HUES6 (cell line): ENCODE results near the gene TMEM109.

ENCODE experiments used
- H3K27ac ChIP-seq: 2 replicates; pipeline ENCODE4 v1.7.0; 2013; ENCODE audit warnings: low read depth, mild to moderate bottlenecking, low read length, inconsistent platforms
- H3K27me3 ChIP-seq: 2 replicates; pipeline ENCODE4 v1.6.1; 2013; ENCODE audit warnings: low read length; ENCODE audit not compliant: control insufficient read depth, insufficient read depth
- H3K36me3 ChIP-seq: 2 replicates; pipeline ENCODE4 v1.6.1; 2013; ENCODE audit warnings: low read length; ENCODE audit not compliant: control insufficient read depth, insufficient read depth
- H3K4me1 ChIP-seq: 2 replicates; pipeline ENCODE4 v1.6.1; 2013; ENCODE audit warnings: low read length; ENCODE audit not compliant: control insufficient read depth, insufficient read depth
- H3K4me3 ChIP-seq: 2 replicates; pipeline ENCODE4 v1.5.1; 2013; ENCODE audit warnings: low read depth, low read length
- H3K9ac ChIP-seq: one replicate; pipeline ENCODE4 v1.6.1; 2013; ENCODE audit warnings: mild to moderate bottlenecking, low read length
- H3K9me3 ChIP-seq: 2 replicates; pipeline ENCODE4 v1.6.1; 2013; ENCODE audit warnings: low read depth, low read length; ENCODE audit not compliant: control insufficient read depth, insufficient read depth

TMEM109 gene

DNA sequence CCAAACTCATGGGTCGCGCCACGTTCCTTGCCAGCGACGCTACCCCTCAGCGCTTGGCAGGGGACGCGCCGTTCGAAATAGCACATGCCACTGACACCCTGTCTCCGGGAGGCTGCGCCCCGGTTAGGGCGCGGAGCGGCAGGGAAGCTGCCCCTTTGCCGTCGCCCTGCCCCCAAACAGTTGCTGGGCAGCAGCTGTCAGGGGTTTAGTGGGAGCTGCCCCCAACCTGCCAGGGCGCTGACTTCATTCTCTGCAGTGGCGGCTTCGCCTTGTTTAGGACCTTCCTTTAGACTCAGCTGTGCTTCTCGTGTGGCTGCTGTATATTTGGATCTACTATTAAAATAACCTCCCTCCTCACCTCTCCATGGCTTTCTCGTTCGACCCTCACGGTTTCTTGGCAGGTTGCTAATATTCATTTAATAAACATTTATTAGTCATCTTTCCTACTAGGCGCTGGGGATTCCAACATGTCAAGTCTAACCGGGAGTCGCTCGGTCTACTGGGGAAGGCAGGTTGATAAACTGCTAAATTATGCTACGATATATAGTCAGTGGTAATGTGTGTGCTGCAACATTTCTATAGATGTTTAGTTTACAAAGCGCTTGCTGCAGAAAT is 782 bp downstream of the TMEM109 start:
- H3K4me3 ChIP-seq = peak overlapping the region; percentile 52
- peaks cover under 1% of the 10 kb centered on the region; the same call in 1 of the 2 replicates for H3K36me3 ChIP-seq
- H3K27me3 ChIP-seq = peaks cover 18% of the 10 kb centered on the region
- H3K27ac ChIP-seq = no peak overlapping the region
- H3K9me3 ChIP-seq = no peaks in the 10 kb centered on the region; the same call in 1 of the 2 replicates
- peak overlapping the region; percentile 68 for H3K9ac ChIP-seq
- H3K4me1 ChIP-seq = peaks cover 39% of the 10 kb centered on the region

DNA sequence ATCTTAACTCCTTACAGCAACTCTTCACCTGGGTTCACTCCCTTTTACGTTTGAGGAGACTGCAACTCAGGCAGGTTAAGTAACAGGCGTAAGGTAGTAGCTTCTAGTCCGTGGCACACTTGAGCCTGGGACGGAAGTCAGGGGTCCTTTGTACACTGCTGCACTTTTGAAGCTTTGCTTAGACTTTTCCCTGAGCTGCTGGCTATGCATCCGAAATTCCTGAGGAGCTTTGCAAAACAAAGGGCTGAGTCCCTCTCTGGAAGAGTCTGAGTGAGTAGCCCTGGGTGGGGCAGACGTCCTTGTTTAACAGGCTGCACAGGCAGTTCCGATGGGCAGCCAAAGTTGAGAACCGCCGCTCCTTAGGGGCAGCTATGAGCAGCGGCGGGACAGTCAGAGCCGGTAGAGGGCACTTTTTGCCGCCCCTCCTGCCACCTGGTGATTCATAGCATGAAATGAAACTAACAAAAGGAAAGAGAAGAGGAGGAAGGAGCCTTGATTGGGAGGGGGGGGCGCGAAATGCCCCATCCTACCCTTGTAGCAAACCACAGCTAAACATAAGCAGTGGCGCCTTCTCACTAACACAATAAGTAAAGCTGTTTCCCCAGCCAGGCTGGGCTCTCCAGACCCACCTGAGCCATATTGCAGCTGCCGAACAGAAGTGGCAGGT is 1.4 kb downstream of the TMEM109 start:
- Histone ChIP-seq H3K9ac (peak overlapping the region; percentile 68), H3K36me3 (peaks cover 7% of the 10 kb centered on the region), H3K9me3 (no peaks in the 10 kb centered on the region; the same call in 1 of the 2 replicates), H3K4me1 (peaks cover 39% of the 10 kb centered on the region), H3K27ac (peak overlapping the region; percentile 19; the same call in 1 of the 2 replicates), H3K4me3 (peak overlapping the region; percentile 52), H3K27me3 (peaks cover 12% of the 10 kb centered on the region; the same call in 1 of the 2 replicates)

DNA sequence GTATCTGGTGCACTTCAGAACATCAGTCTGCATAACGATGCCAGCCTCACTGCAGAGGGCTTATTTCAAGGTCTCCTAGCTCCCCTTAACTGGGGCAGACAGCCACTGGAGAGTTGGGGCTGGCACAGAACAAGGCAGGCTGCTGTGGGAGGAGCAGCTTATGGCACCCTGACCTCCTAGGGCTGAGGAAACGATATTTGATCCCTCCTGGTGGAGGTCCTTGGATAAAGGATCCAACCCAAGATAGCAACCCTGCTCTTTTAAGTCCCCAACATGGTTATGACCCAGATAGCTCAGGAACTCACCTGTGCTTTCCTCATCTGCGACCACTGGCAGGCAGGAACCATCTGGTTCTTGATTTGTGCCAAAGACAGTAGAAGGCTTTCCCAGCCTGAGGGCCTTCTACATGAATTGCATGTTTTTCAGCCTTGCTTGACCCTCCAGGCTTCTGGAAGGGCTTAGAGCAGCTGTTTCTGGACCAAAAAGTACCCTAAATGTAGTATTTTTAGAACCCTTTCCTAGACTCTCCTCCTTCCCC is 2.8 kb downstream of the TMEM109 start:
- Histone ChIP-seq H3K27ac (no peak overlapping the region), H3K36me3 (peaks cover 21% of the 10 kb centered on the region), H3K4me3 (no peak overlapping the region), H3K4me1 (peaks cover 39% of the 10 kb centered on the region), H3K27me3 (0 out of 2 replicates have a peak, but pooled peaks cover 3% of the 10 kb centered on the region), H3K9me3 (no peaks in the 10 kb centered on the region; the same call in 1 of the 2 replicates), H3K9ac (no peak overlapping the region)

DNA sequence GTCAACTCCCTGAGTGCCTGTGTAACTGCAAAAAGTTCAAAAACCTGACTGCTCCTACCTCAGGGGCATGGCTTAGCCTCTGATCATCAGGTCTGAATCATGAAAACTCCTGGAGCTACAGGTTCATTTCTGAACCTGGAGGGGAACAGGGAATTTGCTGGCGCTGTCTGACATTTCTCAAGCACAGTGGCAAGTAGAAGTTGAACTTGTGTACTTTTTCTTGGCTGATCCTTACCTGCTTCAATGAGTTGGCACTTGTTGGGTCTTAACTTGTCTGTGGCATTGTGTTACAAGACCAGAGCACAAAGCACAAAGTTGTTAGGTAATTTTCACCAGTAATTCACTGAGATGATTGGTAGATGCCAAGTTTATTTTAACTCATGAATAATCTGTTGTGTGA is 3.3 kb downstream of the TMEM109 start:
- Histone ChIP-seq H3K4me1 (peaks cover 39% of the 10 kb centered on the region), H3K4me3 (no peak overlapping the region), H3K36me3 (peaks cover 22% of the 10 kb centered on the region), H3K27me3 (0 out of 2 replicates have a peak, but pooled peaks cover under 1% of the 10 kb centered on the region), H3K27ac (no peak overlapping the region), H3K9ac (no peak overlapping the region), H3K9me3 (no peaks in the 10 kb centered on the region; the same call in 1 of the 2 replicates)

DNA sequence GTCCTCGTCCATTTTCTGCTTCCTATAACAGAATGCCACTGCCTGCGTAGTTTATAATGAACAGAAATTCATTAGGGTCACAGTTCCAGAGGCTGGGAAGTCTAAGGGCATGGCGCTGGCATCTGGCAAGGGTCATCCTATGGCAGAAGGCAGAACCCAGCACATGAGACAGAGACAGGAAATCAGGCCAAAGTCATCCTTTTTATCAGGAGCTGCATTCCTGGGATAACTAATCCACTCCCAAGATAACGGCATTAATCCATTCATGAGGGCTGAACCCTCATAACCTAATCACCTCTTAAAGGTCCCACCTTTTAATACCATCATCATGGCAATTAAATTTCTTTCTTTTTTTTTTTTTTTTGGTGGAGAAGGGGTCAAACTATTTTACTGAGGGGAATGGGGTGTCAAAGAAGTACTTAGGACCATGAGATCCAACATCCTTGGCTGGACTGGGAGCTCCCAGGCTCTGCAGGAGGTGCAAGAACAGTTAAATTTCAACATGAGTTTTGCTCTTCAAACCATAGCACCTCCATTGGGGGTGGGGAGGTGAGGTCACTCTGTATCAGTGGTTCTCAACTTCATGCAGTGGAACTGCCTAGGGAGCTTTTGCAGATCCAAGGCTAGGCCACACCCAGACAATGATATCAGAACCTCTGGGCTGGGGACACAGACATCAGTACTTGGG is 4.4 kb downstream of the TMEM109 start:
- H3K9ac ChIP-seq = no peak overlapping the region
- H3K4me1 ChIP-seq = peaks cover 30% of the 10 kb centered on the region
- no peaks in the 10 kb centered on the region; the same call in 1 of the 2 replicates for H3K9me3 ChIP-seq
- no peaks in the 10 kb centered on the region for H3K27me3 ChIP-seq
- H3K36me3 ChIP-seq = peaks cover 26% of the 10 kb centered on the region
- no peak overlapping the region for H3K27ac ChIP-seq
- no peak overlapping the region for H3K4me3 ChIP-seq

DNA sequence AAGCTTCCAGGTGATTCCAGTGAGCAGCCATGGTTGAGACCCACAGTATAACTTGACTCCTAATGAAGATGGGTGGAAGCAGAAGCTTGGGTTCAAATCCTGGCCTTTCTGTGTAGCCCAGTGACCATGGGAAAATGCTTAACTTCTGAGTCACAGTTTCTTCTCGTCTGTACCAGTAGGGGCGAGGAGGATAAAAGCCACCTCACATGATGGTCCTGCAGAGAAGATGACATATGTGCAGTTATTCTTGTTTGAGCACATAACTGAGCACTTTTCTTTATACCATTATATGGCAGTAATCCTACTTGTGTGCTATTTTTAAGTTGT is 4.9 kb downstream of the TMEM109 start:
- no peak overlapping the region for H3K4me3 ChIP-seq
- H3K36me3 ChIP-seq = peaks cover 26% of the 10 kb centered on the region
- no peak overlapping the region for H3K27ac ChIP-seq
- no peak overlapping the region for H3K9ac ChIP-seq
- H3K27me3 ChIP-seq = no peaks in the 10 kb centered on the region
- peaks cover 32% of the 10 kb centered on the region for H3K4me1 ChIP-seq
- no peaks in the 10 kb centered on the region; the same call in 1 of the 2 replicates for H3K9me3 ChIP-seq

DNA sequence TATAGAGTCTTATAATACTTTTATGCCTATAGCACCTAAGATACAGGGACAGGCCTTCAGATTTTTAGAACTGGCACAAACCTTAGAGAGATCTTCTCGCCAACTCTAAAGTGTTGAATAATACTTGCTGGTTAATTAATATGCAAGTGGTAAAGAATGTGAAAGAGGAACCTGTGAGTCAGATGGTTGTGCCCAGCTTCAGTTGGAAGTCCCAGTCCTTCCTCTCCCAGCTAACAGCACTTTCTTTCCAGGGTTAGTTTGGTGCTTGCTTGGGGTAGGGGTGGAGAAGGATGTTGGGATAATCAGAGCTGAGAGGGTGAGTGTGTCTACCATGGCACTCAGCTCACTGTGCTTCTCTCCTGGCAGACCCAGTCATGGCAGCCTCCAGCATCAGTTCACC is 5.4 kb downstream of the TMEM109 start:
- Histone ChIP-seq H3K9me3 (no peaks in the 10 kb centered on the region; the same call in 1 of the 2 replicates), H3K9ac (no peak overlapping the region), H3K27me3 (no peaks in the 10 kb centered on the region), H3K27ac (no peak overlapping the region), H3K4me3 (no peak overlapping the region), H3K36me3 (peaks cover 26% of the 10 kb centered on the region), H3K4me1 (peaks cover 35% of the 10 kb centered on the region)

DNA sequence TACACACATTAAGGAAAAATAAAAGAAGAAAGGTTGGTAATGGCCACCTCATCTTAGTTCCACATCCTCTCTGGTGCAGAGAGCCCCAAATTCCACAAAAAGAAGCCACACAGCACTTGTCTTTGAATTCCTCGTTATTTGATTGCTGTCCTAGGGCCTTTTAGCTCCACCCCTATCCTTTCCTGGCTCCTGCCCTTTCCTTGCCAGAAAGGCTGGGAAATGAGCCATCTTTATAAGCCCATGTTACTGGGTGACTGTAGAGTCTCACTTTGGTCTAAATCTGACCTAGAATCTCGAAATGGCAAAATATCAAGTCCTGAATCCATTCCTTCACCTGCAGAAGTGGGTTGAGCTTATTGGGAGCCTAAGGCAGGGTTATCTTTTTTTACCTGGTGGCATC is 6.0 kb downstream of the TMEM109 start:
- H3K4me3 ChIP-seq = no peak overlapping the region
- H3K4me1 ChIP-seq = peaks cover 28% of the 10 kb centered on the region
- no peak overlapping the region for H3K27ac ChIP-seq
- H3K9me3 ChIP-seq = no peaks in the 10 kb centered on the region; the same call in 1 of the 2 replicates
- H3K36me3 ChIP-seq = peaks cover 26% of the 10 kb centered on the region
- no peak overlapping the region for H3K9ac ChIP-seq
- no peaks in the 10 kb centered on the region for H3K27me3 ChIP-seq

DNA sequence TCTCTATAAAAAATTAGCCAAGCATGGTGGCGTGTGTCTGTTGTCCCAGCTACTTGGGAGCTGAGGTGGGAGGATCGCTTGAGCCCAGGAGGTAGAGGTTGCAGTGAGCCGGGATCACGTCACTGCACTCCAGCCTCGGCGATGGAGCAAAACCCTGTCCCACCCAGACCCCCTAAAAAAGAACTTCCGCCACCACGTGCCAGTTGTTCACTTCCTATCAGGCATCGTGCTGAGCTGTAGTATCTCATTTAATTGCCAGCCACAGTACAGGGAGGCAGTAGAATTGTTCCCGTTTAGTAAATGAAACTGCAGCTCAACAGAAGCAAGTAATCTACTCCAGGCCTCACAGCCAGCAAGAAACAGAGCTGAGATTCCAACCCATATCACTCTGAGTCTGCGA is 7.3 kb downstream of the TMEM109 start:
- Histone ChIP-seq H3K27ac (no peak overlapping the region), H3K36me3 (peaks cover 26% of the 10 kb centered on the region), H3K9ac (no peak overlapping the region), H3K4me1 (peaks cover 28% of the 10 kb centered on the region), H3K9me3 (no peaks in the 10 kb centered on the region; the same call in 1 of the 2 replicates), H3K4me3 (no peak overlapping the region), H3K27me3 (no peaks in the 10 kb centered on the region)

DNA sequence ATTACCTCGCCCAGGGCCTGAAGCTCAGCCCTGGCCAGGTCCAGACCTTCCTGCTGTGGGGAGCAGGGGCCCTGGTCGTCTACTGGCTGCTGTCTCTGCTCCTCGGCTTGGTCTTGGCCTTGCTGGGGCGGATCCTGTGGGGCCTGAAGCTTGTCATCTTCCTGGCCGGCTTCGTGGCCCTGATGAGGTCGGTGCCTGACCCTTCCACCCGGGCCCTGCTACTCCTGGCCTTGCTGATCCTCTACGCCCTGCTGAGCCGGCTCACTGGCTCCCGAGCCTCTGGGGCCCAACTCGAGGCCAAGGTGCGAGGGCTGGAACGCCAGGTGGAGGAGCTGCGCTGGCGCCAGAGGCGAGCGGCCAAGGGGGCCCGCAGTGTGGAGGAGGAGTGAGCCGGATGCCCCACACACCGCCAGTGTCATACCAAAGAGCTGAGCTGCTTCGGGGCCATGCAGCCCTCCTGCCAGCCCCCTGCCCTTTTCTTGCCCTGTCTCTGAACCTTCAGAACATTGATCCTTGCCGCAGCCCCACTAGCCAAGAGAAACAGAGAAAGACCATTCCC is 7.9 kb downstream of the TMEM109 start:
- peaks cover 22% of the 10 kb centered on the region; the same call in 1 of the 2 replicates for H3K4me1 ChIP-seq
- no peaks in the 10 kb centered on the region for H3K27me3 ChIP-seq
- no peak overlapping the region for H3K27ac ChIP-seq
- no peak overlapping the region for H3K4me3 ChIP-seq
- no peak overlapping the region for H3K9ac ChIP-seq
- H3K36me3 ChIP-seq = peaks cover 26% of the 10 kb centered on the region
- H3K9me3 ChIP-seq = no peaks in the 10 kb centered on the region; the same call in 1 of the 2 replicates
